HAP-1 (cell line): Measurements from ENCODE around the gene C2CD4B.

Experiments
- DNase-seq, 2 experiments: peaks; one replicate each; pipeline ENCODE4 v3.0.0-alpha.2; 2016 to 2020; ENCODE audit warnings: low spot score in 2 of 2
- H3K27me3 ChIP-seq: fragments of 250-450 bp; sonication (Bioruptor Pico); 2 replicates; pipeline ENCODE4 v1.5.1; 2020; ENCODE audit warnings: low read depth, mild to moderate bottlenecking, moderate library complexity
- H3K36me3 ChIP-seq: fragments of 250-450 bp; sonication (Bioruptor Pico); replicated peaks from 2 replicates; pipeline ENCODE4 v1.5.1; 2020; ENCODE audit warnings: mild to moderate bottlenecking
- H3K4me1 ChIP-seq: fragments of 250-450 bp; sonication (Bioruptor Pico); 2 replicates; pipeline ENCODE4 v1.5.1; 2020; ENCODE audit warnings: mild to moderate bottlenecking
- H3K4me3 ChIP-seq: fragments of 250-450 bp; sonication (Bioruptor Pico); 2 replicates; pipeline ENCODE4 v1.5.1; 2020; ENCODE audit warnings: mild to moderate bottlenecking, moderate library complexity
- H3K9me3 ChIP-seq: fragments of 250-450 bp; sonication (Bioruptor Pico); 2 replicates; pipeline ENCODE4 v1.5.1; 2020; ENCODE audit warnings: mild to moderate bottlenecking, moderate library complexity
- in situ Hi-C: fragments of 300-500 bp; cut with MboI; formaldehyde crosslinking; loops from 3 replicates; pipeline ENCODE4 v1.14.3; 2020; ENCODE audit warnings: low sequenced_read_pairs, inconsistent platforms, mixed read lengths

The C2CD4B gene, protein sequence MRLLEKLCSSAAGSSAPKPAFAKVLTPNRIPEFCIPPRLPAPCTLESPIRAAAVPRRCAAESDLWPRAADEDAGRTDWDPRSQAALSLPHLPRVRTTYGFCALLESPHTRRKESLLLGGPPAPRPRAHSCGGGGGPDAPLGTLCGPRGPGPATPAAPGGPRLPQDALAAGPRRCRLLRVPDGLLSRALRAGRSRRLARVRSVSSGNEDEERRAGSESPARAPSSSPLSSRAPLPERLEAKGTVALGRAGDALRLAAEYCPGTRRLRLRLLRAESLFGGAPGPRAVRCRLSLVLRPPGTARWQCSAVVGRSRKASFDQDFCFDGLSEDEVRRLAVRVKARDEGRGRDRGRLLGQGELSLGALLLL

DNA sequence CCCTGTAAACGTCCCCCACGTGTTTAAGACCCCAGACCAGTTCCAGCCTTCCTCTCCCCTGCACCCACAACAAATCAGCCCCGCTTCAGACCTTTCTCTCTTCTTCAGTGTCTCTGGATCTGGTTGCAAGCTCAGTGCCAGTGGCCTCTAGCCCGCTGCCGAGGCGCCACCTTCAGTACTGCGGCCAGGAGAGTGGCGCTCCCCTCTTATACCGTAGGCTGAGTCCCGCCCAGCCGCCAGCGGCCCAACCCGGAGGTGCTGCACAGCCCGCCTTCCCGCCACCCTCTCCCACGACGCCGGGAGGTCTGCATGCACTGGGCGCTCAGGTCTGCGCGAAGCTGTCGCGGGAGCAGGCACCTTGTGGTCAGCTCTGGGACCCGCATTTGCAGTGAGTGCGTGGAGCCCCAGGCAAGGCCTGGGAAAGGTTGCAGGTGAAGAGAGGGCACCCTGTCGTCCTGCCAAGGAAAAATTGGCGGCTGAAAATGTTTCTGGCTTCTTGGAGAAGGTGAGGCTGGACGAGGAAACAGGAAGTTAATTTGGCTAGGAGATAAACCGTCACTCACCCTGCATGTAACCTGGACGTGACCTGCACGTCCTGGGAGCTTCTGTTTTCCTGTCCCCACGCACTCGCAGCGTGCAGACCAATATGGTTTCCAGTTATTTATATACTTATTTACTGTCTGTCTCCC is at the start of gene C2CD4B:
Gene C2CD4B, minus strand, starts transcription at position 182 of the 689 bp plus-strand sequence. CDS start 301 bp downstream, outside the sequence.
- H3K4me1 ChIP-seq, result no peaks in the 10 kb centered on the region
- H3K9me3 ChIP-seq, result no peaks in the 10 kb centered on the region
- no peaks in the 10 kb centered on the region for H3K36me3 ChIP-seq
- peak within 1 kb of the TSS; percentile 14 for H3K4me3 ChIP-seq
- in situ Hi-C loops, result no loop called here
- peak in 1 of 2 experiments; percentile 52 for DNase-seq
- H3K27me3 ChIP-seq, result peaks cover 68% of the 10 kb centered on the region

DNA sequence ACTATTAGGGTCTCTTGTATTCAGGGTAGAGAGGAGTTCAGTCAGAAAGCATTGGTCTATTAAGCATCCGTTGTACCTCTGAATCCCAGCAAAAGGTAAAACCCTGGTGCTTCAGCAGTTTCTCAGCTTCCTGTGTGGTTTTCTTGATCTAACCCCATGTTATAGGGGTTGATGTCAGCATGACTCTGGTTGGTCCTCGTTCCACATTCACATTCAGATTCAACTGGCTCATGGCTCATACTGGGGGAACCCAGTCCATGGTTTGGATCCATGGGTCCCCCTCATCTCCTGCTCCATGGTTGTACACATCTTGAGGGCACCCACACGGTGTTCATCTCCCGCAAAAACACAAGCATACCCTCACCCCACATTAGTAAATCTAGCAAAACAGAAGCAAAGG is 47.7 kb upstream of the C2CD4B start:
- H3K4me3 ChIP-seq, result no peak overlapping the region
- no peaks in the 10 kb centered on the region; the same call in none of the 2 replicates for H3K27me3 ChIP-seq
- H3K36me3 ChIP-seq, result no peaks in the 10 kb centered on the region
- in situ Hi-C loops, result no loop called here
- H3K4me1 ChIP-seq, result no peaks in the 10 kb centered on the region
- peaks cover 8% of the 10 kb centered on the region; the same call in 1 of the 2 replicates for H3K9me3 ChIP-seq
- DNase-seq, result no peak

DNA sequence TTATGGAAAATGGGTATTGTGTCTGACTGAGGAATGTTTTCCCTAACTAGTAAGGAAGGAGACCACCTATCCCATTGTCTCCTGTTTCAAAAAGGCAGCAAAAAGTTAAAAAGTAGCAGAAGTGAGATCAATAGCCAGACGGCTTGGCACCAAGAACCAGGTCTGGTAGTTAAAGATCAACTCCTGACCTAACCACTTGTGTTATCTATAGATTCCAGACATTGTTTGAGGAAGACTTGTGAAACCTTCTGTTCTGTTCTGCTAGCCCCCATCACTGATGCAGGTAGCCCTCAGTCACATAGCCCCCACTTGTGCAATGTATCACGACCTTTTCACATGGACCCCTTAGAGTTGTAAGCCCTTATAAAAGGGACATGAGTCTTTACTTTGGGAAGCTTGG is 46.3 kb upstream of the C2CD4B start:
- H3K4me3 ChIP-seq, result no peak overlapping the region
- no peaks in the 10 kb centered on the region; the same call in none of the 2 replicates for H3K27me3 ChIP-seq
- no peaks in the 10 kb centered on the region for H3K4me1 ChIP-seq
- no peak for DNase-seq
- in situ Hi-C loops, result no loop called here
- no peaks in the 10 kb centered on the region for H3K36me3 ChIP-seq
- 0 out of 2 replicates have a peak, but pooled peaks cover 2% of the 10 kb centered on the region for H3K9me3 ChIP-seq

DNA sequence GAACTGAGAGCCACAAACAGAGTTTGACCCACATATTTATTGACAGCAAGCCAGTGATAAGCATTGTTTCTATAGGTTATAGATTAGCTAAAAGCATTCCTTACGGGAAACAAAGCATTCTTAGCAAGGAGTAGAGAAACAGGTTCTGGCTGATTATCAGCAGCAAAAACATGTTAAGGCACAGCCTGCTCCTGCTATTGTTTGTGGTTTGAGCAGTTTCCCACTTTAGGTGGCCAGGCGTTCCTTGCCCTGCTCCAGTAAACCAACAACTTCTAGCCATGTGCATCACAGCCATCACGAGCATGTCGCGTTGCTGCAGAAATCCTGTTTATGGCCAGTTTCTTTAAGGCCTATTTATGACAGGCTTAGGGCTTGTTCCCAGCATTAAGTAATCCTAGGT is 44.7 kb upstream of the C2CD4B start:
- Histone ChIP-seq H3K36me3 (no peaks in the 10 kb centered on the region), H3K4me3 (no peak overlapping the region), H3K27me3 (no peaks in the 10 kb centered on the region; the same call in none of the 2 replicates), H3K9me3 (0 out of 2 replicates have a peak, but pooled peaks cover 5% of the 10 kb centered on the region), H3K4me1 (no peaks in the 10 kb centered on the region)
- no peak for DNase-seq
- in situ Hi-C loops, result no loop called here

DNA sequence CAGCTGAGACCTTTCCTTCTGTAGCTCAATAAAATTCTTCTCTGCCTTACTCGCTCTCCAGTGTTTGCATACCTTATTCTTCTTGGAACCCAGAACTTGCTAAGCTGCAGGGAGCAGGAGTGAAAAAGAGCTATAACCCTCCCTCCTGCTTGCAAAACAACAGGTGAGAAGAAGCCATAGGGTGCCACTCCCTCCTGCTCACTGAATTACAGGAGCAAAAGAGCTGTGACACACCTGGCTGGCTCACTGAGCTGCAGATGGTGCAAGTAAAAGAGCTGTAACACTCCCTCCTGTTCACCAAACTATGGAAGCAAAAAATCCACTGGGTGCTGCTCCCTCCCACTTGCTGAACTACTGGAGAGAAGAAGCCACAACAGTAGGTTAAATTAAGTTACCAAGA is 44.2 kb upstream of the C2CD4B start:
- H3K27me3 ChIP-seq, result no peaks in the 10 kb centered on the region; the same call in 1 of the 2 replicates
- no peaks in the 10 kb centered on the region for H3K36me3 ChIP-seq
- no peak for DNase-seq
- in situ Hi-C loops, result no loop called here
- H3K4me3 ChIP-seq, result no peak overlapping the region
- 0 out of 2 replicates have a peak, but pooled peaks cover 5% of the 10 kb centered on the region for H3K9me3 ChIP-seq
- no peaks in the 10 kb centered on the region for H3K4me1 ChIP-seq

DNA sequence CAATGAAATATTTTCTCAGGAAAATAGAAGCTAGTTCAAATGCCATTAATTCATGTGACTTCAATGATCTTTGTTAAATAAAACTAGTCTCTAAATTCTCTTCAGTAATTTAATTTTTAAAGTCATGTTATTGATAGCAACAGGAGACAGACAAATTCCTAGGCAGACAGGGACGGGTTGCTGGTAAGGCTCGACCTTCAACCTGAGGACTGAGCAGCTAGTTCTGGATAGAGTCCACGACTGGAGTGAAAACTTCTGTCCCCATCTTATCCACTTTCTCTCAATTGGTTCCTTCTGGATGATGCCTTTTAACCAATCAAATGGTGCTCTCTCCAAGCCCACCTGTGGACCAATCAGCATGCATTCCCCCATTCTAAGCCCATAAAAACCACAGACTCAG is 43.8 kb upstream of the C2CD4B start:
- Histone ChIP-seq H3K4me1 (no peaks in the 10 kb centered on the region), H3K27me3 (no peaks in the 10 kb centered on the region; the same call in 1 of the 2 replicates), H3K36me3 (no peaks in the 10 kb centered on the region), H3K9me3 (0 out of 2 replicates have a peak, but pooled peaks cover 5% of the 10 kb centered on the region), H3K4me3 (no peak overlapping the region)
- in situ Hi-C loops, result no loop called here
- no peak for DNase-seq

DNA sequence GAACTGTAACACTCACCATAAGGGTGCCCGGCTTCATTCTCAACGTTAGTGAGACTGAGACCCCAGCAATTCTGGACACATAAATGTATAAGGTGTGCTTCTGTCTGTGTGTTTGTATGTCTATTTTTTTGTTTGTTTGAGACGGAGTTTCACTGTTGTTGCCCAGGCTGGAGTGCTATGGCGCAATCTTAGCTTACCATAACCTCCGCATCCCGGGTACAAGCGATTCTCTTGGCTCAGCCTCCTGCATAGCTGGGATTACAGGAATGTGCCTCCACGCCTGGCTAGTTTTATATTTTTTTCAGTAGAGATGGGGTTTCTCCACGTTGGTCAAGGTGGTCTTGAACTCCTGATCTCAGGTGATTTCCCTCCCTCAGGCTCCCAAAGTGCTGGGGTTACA is 43.3 kb upstream of the C2CD4B start:
- Histone ChIP-seq H3K9me3 (0 out of 2 replicates have a peak, but pooled peaks cover 5% of the 10 kb centered on the region), H3K27me3 (no peaks in the 10 kb centered on the region), H3K4me3 (no peak overlapping the region), H3K4me1 (no peaks in the 10 kb centered on the region), H3K36me3 (no peaks in the 10 kb centered on the region)
- in situ Hi-C loops, result no loop called here
- no peak for DNase-seq

DNA sequence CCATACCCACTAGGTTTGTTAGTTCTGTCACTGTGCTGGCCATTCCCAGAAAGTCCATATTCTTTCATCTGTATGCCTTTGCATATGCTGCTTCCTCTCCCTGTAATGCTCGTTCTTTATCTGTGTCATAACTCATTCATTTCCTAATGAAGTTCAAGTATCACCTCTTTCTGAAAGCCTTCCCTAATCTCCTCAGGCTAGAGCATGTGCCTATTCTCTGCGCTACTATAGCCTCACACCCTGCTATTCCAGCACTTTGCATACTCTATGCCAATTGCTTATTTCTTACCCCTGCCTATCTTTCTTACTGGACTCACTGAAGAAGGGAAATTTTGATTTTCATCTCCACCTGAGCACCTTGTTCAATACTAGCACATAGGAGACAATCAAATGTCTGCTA is 25.6 kb upstream of the C2CD4B start:
- no peaks in the 10 kb centered on the region for H3K9me3 ChIP-seq
- no peak overlapping the region for H3K4me3 ChIP-seq
- no peaks in the 10 kb centered on the region for H3K36me3 ChIP-seq
- peaks cover 31% of the 10 kb centered on the region for H3K27me3 ChIP-seq
- peak in 1 of 2 experiments; percentile 76 for DNase-seq
- in situ Hi-C loops, result no loop called here
- peaks cover 6% of the 10 kb centered on the region for H3K4me1 ChIP-seq

DNA sequence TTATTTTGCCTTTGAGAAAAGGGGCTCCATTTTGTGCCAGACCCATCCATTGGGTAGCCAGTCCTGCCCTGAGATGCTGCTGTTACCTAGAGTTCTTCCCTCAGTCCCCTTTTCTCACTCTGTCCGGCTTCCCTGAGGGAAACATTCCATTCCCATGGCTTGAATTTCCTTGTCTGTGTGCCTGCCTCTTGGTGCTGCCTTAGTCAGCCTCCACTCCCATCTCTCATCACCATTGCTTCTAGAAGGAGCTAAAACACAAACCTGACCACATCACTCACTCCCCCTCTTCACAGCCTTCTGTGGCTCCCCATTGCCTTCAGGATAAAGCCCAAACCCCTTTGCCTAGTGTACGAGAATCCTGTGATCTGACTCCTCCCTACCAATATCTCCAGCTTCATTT is 25.2 kb upstream of the C2CD4B start:
- no peak overlapping the region for H3K4me3 ChIP-seq
- H3K9me3 ChIP-seq, result no peaks in the 10 kb centered on the region
- H3K27me3 ChIP-seq, result peaks cover 31% of the 10 kb centered on the region
- peaks cover 6% of the 10 kb centered on the region for H3K4me1 ChIP-seq
- no peak for DNase-seq
- H3K36me3 ChIP-seq, result no peaks in the 10 kb centered on the region
- in situ Hi-C loops, result no loop called here

DNA sequence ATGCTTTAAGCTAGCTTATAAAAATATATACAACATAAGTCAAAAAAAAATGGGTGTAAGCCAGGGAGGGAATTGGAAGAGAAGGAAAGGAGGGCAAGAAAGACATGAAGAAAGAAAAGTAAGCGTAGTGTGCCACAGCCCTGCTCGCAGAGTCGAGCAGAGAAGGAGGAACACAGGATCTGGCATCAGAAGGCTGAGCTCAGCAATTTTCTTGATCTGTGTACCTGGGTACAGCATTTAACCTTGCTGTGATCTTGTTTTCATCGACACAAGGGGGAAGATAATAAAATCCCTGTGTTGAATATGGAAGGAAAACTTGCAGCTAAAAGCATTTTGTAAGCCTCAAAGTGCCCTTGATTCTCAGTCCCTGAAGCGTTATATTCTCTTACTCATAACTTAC is 23.7 kb upstream of the C2CD4B start:
- H3K36me3 ChIP-seq, result no peaks in the 10 kb centered on the region
- in situ Hi-C loops, result no loop called here
- H3K9me3 ChIP-seq, result no peaks in the 10 kb centered on the region
- peaks cover 27% of the 10 kb centered on the region for H3K27me3 ChIP-seq
- no peak overlapping the region for H3K4me3 ChIP-seq
- DNase-seq, result no peak
- H3K4me1 ChIP-seq, result peaks cover 6% of the 10 kb centered on the region

DNA sequence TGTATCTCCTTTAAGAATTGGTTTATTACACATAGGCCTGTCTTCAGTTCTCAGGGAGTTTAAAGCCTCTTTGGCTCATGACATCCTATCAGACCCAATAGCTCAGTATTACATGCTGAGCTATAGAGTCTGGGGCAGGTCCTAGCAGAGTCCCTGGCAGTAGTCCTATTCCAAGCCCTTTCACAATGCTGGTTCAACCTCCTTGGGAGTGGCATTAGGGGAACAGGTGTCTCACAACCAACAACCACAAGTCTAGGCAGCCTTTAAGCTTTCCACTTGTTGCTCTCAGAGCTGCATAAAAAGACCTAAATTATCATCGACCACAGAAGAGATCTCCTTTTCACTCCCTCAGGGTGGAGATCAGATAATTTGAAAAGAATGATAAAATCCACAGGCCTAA is 22.8 kb upstream of the C2CD4B start:
- Histone ChIP-seq H3K36me3 (no peaks in the 10 kb centered on the region), H3K27me3 (peaks cover 18% of the 10 kb centered on the region), H3K4me3 (no peak overlapping the region), H3K4me1 (peaks cover 6% of the 10 kb centered on the region), H3K9me3 (no peaks in the 10 kb centered on the region)
- in situ Hi-C loops, result no loop called here
- DNase-seq, result no peak

DNA sequence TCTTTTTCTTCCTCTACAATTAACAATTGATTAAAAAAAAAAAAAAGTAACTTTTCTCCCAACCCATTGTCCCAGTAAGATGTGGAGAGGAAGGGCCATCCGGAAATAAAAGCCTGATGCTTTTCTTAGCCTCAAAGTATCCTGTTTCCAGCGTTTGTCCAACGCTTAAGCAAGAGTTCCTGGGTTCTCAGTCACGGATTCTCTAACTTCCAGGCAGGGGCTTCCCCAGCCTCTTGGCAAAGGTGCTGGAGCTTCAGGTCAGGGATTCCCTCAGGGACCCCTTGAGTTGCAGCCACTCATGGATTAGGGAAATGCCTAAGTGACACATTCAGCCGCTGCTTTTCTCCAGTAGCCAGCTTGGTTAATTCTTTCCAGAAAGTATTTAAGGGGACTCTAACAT is 22.3 kb upstream of the C2CD4B start:
- no peaks in the 10 kb centered on the region for H3K36me3 ChIP-seq
- peaks cover 16% of the 10 kb centered on the region for H3K27me3 ChIP-seq
- DNase-seq, result no peak
- in situ Hi-C loops, result no loop called here
- H3K4me1 ChIP-seq, result peaks cover 6% of the 10 kb centered on the region
- no peak overlapping the region for H3K4me3 ChIP-seq
- H3K9me3 ChIP-seq, result no peaks in the 10 kb centered on the region

DNA sequence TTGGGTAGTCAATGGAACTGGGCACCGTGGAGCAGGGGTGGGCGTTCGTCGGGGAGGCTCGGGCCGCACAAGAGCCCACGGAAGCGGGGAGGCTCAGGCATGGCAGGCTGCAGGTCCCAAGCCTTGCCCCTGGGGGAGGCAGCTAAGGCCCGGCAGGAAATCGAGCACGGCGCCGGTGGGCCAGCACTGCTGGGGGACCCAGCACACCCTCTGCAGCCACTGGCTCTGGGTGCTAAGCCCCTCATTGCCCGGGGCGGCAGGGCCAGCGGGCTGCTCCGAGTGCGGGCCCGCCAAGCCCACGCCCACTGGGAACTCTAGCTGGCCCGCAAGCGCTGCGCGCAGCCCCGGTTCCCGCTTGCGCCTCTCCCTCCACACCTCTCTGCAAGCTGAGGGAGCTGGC is 21.5 kb upstream of the C2CD4B start:
- Histone ChIP-seq H3K4me1 (peaks cover 6% of the 10 kb centered on the region), H3K9me3 (no peaks in the 10 kb centered on the region), H3K4me3 (no peak overlapping the region), H3K27me3 (peaks cover 15% of the 10 kb centered on the region), H3K36me3 (no peaks in the 10 kb centered on the region)
- DNase-seq, result no peak
- in situ Hi-C loops, result no loop called here

DNA sequence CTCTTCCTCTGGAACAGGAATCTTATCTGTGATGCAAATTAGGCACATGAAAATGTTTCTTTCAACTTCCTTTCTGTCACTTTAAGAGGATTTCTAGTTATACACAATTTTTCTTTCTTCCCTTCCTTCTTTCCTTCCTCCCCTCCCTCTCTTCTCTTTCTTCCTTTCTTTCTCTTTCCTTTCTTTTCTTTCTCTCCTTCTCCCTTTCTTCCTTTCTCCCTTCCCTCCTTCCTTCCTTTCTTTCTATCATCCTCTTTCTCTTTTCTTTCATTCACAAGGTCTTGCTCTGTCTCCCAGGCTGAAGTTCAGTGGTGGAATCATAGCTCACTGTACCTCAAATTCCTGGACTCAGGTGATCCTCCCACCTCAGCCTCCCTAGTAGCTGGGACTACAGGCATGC is 18.0 kb upstream of the C2CD4B start:
- Histone ChIP-seq H3K36me3 (no peaks in the 10 kb centered on the region), H3K4me1 (no peaks in the 10 kb centered on the region), H3K27me3 (0 out of 2 replicates have a peak, but pooled peaks cover 3% of the 10 kb centered on the region)

More for the DNA sequence above, 18.0 kb upstream of the C2CD4B start:
- H3K9me3 ChIP-seq, result no peaks in the 10 kb centered on the region
- DNase-seq, result no peak
- H3K4me3 ChIP-seq, result no peak overlapping the region
- in situ Hi-C loops, result no loop called here
